NT2/D1 (cell line): ENCODE results near the gene GLG1.
"Not testable (repeated sequence)": the region's sequence is repeated elsewhere in the genome, so short reads cannot be mapped to it uniquely, and the experiment has no call there.

Source experiments
- DNase-seq: peaks from one replicate; pipeline ENCODE4 v3.0.0-alpha.2; 2011; ENCODE audit warnings: low read depth, low spot score
- H3K27me3 ChIP-seq: 2 replicates; pipeline ENCODE4 v1.6.0; 2011; ENCODE audit warnings: mild to moderate bottlenecking; ENCODE audit not compliant: insufficient read length, insufficient read depth
- H3K36me3 ChIP-seq: 2 replicates; pipeline ENCODE4 v1.6.1; 2011; ENCODE audit warnings: mild to moderate bottlenecking, low read length, mixed read lengths; ENCODE audit not compliant: insufficient read depth, insufficient read length
- H3K4me1 ChIP-seq: 2 replicates; pipeline ENCODE4 v1.5.1; 2011; ENCODE audit not compliant: insufficient read depth, insufficient read length
- H3K4me3 ChIP-seq: 2 replicates; pipeline ENCODE4 v1.5.1; 2011; ENCODE audit warnings: low read depth; ENCODE audit not compliant: insufficient read length
- H3K9ac ChIP-seq: 2 replicates; pipeline ENCODE4 v1.6.0; 2011; ENCODE audit warnings: low read depth; ENCODE audit not compliant: insufficient read length
- H3K9me3 ChIP-seq: 2 replicates; pipeline ENCODE4 v1.5.1; 2011; ENCODE audit warnings: mild to moderate bottlenecking, low read length; ENCODE audit not compliant: insufficient read depth
- SUZ12 ChIP-seq: IDR thresholded peaks from 2 replicates; pipeline ENCODE4 v1.6.1; 2011; ENCODE audit not compliant: insufficient read length, insufficient read depth; ENCODE audit errors: extremely low read depth
- YY1 ChIP-seq: IDR thresholded peaks from 2 replicates; pipeline ENCODE4 v1.6.1; 2011; ENCODE audit not compliant: insufficient read length, insufficient read depth
- ZNF274 ChIP-seq: IDR thresholded peaks from 2 replicates; pipeline ENCODE4 v1.6.1; 2011; ENCODE audit warnings: mild to moderate bottlenecking, low read depth, low read length

Gene GLG1

GRCh38 chr16:74606521-74607309 lies at the start of gene GLG1:
TSS of gene GLG1 (minus strand) at chr16:74607114. CDS start at chr16:74607094, 20 bp downstream.
- peak; percentile 81 for TF ChIP-seq YY1
- TF ChIP-seq SUZ12, result no peak
- H3K4me1 ChIP-seq, result no peaks in the 10 kb centered on the region

GRCh38 chr16:74654536-74655050 lies 47.7 kb upstream of the GLG1 start:
- Histone ChIP-seq H3K36me3 (peaks cover 95% of the 10 kb centered on the region), H3K4me1 (peaks cover 2% of the 10 kb centered on the region), H3K4me3 (no peak overlapping the region), H3K9ac (no peak overlapping the region), H3K9me3 (no peaks in the 10 kb centered on the region), H3K27me3 (no peaks in the 10 kb centered on the region)
- no peak for DNase-seq
- TF ChIP-seq ZNF274 (no peak), YY1 (no peak)

More at GRCh38 chr16:74606521-74607309, at the start of gene GLG1:
- H3K9me3 ChIP-seq, result no peaks in the 10 kb centered on the region
- H3K9ac ChIP-seq, result peak within 1 kb of the TSS; percentile 98
- peaks cover 4% of the 10 kb centered on the region for H3K36me3 ChIP-seq
- H3K27me3 ChIP-seq, result no peaks in the 10 kb centered on the region
- H3K4me3 ChIP-seq, result peak within 1 kb of the TSS; percentile 97
- DNase-seq, result peak; percentile 89

GRCh38 chr16:74652883-74653282 lies 46.0 kb upstream of the GLG1 start:
- not testable (repeated sequence) for H3K9ac ChIP-seq
- H3K36me3 ChIP-seq, result peaks cover 95% of the 10 kb centered on the region

GRCh38 chr16:74652249-74652648 lies 45.3 kb upstream of the GLG1 start:
- no peak overlapping the region for H3K9ac ChIP-seq
- H3K27me3 ChIP-seq, result no peaks in the 10 kb centered on the region
- TF ChIP-seq SUZ12 (no peak), YY1 (no peak), ZNF274 (no peak)
- peaks cover 97% of the 10 kb centered on the region for H3K36me3 ChIP-seq
- no peaks in the 10 kb centered on the region for H3K4me1 ChIP-seq
- no peak overlapping the region for H3K4me3 ChIP-seq
- no peaks in the 10 kb centered on the region for H3K9me3 ChIP-seq
- no peak for DNase-seq

More at GRCh38 chr16:74652883-74653282, 46.0 kb upstream of the GLG1 start:
- not testable (repeated sequence) for H3K27me3 ChIP-seq, H3K9me3 ChIP-seq, DNase-seq, H3K4me1 ChIP-seq, H3K4me3 ChIP-seq

- H3K36me3 ChIP-seq, result peaks cover 96% of the 10 kb centered on the region
These were observed 44.9 kb upstream of the GLG1 start for GRCh38 chr16:74651841-74652240.

GRCh38 chr16:74650966-74651567 lies 44.2 kb upstream of the GLG1 start:
- TF ChIP-seq ZNF274 (no peak), SUZ12 (no peak), YY1 (no peak)
- Histone ChIP-seq H3K4me3 (no peak overlapping the region), H3K9ac (no peak overlapping the region), H3K36me3 (peaks cover 96% of the 10 kb centered on the region), H3K4me1 (no peaks in the 10 kb centered on the region), H3K27me3 (no peaks in the 10 kb centered on the region), H3K9me3 (no peaks in the 10 kb centered on the region)
- no peak for DNase-seq

More at GRCh38 chr16:74651841-74652240, 44.9 kb upstream of the GLG1 start:
- TF ChIP-seq SUZ12 (no peak), ZNF274 (no peak), YY1 (no peak)
- Histone ChIP-seq H3K27me3 (no peaks in the 10 kb centered on the region), H3K4me1 (no peaks in the 10 kb centered on the region), H3K4me3 (no peak overlapping the region), H3K9ac (no peak overlapping the region), H3K9me3 (no peaks in the 10 kb centered on the region)
- no peak for DNase-seq

GRCh38 chr16:74649839-74650504 lies 43.1 kb upstream of the GLG1 start:
- TF ChIP-seq SUZ12, result no peak
- TF ChIP-seq YY1, result no peak
- no peak for TF ChIP-seq ZNF274
- no peak for DNase-seq
- no peak overlapping the region for H3K4me3 ChIP-seq
- no peaks in the 10 kb centered on the region for H3K4me1 ChIP-seq
- peaks cover 96% of the 10 kb centered on the region for H3K36me3 ChIP-seq
- no peaks in the 10 kb centered on the region for H3K27me3 ChIP-seq
- H3K9me3 ChIP-seq, result no peaks in the 10 kb centered on the region
- no peak overlapping the region for H3K9ac ChIP-seq
